HG03066 (cell line): ENCODE results near the gene NYAP2.

ENCODE experiments used
- ATAC-seq: cut with Tn5 transposase; IDR thresholded peaks from one replicate; pipeline ENCODE4 v1.9.1; 2021; ENCODE audit warnings: low read depth; ENCODE audit not compliant: unreplicated experiment

Gene NYAP2

GRCh38 chr2:225690153-225690552, 290.6 kb downstream of the NYAP2 start:
- ATAC-seq = no peak

- no peak for ATAC-seq
These were observed 292.2 kb downstream of the NYAP2 start for GRCh38 chr2:225691711-225692110.

GRCh38 chr2:225693259-225693658, 293.7 kb downstream of the NYAP2 start:
- no peak for ATAC-seq

GRCh38 chr2:225694664-225695063, 295.2 kb downstream of the NYAP2 start:
- no peak for ATAC-seq

GRCh38 chr2:225697936-225698335, 298.4 kb downstream of the NYAP2 start:
- no peak for ATAC-seq
